DND-41 (cell line): ENCODE data around the gene PGLYRP3.

Source experiments
- EZH2 ChIP-seq: IDR thresholded peaks from 3 replicates; pipeline ENCODE4 v1.6.1; 2012; ENCODE audit warnings: borderline replicate concordance, low read depth, mild to moderate bottlenecking, moderate library complexity, low read length, inconsistent platforms; ENCODE audit not compliant: severe bottlenecking
- TF ChIP-seq, protein P1 (sequence below): IDR thresholded peaks from 2 replicates; pipeline ENCODE4 v1.5.1; 2012; ENCODE audit warnings: borderline replicate concordance, low read length, moderate library complexity, mild to moderate bottlenecking; ENCODE audit not compliant: poor library complexity, severe bottlenecking; ENCODE audit errors: extremely low read depth

DNA sequence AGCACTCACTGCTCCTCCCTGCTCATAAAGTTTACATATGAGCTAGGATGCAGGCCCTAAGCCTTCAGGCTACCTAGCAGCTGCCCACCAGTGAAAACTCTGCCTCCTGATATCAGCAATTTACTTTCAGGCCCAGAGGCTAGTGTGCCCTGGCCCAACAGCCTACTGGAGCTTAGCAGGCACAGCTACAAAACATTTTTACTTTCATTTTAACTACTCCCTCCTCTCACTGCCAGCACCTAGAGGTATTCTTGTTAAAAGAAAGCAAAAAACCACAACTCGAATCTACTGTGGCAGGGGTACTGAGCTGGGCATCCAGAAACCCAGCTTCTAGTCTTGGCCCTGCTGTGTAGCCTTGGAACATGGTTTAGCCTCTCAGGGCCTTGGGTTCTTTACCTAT is 59.1 kb downstream of the PGLYRP3 start:
- TF ChIP-seq, protein P1, sequence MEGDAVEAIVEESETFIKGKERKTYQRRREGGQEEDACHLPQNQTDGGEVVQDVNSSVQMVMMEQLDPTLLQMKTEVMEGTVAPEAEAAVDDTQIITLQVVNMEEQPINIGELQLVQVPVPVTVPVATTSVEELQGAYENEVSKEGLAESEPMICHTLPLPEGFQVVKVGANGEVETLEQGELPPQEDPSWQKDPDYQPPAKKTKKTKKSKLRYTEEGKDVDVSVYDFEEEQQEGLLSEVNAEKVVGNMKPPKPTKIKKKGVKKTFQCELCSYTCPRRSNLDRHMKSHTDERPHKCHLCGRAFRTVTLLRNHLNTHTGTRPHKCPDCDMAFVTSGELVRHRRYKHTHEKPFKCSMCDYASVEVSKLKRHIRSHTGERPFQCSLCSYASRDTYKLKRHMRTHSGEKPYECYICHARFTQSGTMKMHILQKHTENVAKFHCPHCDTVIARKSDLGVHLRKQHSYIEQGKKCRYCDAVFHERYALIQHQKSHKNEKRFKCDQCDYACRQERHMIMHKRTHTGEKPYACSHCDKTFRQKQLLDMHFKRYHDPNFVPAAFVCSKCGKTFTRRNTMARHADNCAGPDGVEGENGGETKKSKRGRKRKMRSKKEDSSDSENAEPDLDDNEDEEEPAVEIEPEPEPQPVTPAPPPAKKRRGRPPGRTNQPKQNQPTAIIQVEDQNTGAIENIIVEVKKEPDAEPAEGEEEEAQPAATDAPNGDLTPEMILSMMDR: no peak
- no peak for TF ChIP-seq EZH2
